KG1 (cell line): ENCODE results near the gene TNNI3.
A peak's percentile ranks its signal among the peaks of the same experiment; 100 is the strongest.
"Not testable (repeated sequence)": the region's sequence is repeated elsewhere in the genome, so short reads cannot be mapped to it uniquely, and the experiment has no call there.

Experiments
- DNase-seq: peaks from one replicate; lab custom pipeline; 2025; lab: John Stamatoyannopoulos, UW

The TNNI3 gene

DNA sequence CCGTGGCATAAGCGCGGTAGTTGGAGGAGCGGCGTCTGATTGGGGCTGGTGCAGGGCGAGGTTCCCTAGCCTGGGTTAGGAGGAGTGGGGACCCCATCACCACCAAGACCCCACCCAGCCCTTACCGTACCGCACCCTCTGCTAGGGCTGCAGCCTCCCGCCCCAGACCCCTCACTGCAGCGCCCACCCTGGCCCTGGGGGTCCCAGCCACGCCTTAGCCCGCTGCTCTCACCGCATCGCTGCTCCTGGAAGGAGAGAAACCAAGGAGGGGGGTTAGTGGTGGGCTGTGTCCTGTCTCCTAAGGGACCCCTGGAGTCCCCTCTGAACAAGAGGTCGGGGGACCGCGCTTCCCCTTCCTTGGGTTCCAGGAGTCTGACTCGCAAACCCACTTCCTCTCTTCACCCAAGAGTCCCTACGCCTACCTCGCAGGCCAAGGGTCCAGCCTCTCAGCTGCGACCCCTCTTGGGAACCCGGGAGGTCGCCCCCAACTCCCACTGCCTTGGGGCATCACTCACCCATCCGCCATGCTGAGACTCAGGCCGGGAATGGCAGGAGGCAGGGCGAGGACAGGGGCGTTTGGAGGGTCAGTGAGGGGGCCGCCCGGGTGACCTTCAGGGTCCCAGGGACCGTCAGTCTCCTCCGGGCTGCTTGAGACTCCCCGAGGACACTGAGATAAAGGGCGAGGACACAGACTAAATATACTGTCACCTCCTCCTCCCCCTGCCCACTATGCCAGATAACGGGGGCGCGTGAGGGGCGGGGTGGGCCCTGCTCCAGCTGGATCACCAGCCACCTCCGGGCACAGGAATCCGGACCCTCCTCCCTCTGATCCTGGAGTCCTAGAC, at the start of gene TNNI3:
TSS of gene TNNI3 (minus strand) at position 669 of the 845 bp plus-strand sequence. CDS start at position 526, 143 bp downstream.
- DNase-seq: no peak

DNA sequence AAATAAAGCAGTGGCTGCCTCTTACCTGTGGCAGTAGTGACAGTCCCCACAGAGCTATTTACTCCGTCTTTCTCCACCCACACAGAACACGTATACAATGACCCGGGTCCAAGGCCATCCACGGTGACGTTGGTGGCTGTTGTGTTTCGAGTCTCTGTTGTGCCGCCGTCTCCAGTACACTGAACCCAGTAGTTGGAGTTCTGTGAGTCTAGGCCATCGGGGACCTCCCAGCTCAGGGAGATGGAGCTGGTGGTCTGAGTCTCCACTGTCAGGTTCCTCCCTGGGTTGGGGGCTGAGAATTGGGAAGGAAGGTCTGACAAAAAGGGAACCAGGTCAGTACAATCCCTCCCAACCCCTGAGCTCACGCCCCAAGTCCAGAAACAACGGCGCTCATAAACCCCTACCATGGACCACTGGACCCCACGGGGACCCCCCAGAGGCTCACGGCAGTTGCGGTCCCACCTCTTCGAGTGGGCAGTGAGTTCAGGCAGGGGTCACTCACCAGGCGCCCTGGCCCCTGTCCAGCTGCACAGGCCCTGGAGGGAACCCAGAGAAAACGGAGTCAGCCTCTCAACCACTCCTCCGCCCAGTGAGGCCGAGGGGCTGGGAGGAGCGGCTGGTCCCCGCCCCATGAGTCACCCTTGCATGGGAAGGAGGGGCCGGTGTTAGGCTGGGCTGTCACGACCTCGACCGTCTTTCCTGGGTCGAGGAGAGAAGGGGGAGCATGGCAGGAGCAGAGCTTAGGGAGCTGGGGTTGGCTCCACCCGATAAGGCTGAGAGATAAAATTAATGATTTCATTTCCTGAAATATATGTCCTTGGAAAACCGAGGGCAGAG, 49.4 kb upstream of the TNNI3 start:
- DNase-seq: no peak

DNA sequence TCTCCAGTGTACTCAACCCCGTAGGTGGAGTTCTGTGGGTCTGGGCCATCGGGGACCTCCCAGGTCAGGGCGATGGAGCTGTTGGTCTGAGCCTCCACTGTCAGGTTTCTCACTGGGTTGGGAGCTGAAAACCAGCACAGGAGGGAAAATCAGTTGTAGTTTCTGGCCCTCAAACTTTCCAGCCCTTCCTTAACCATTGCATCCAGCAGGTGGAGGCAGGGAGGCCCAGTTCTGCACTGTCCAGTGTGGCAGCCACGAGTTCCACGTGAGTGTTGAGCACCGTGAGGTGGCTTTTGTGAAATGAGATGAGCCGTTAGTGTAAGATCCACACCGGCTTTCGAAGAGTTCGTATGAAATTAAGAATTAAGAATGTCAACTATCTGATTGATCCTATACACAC, 44.7 kb upstream of the TNNI3 start:
- not testable (repeated sequence) for DNase-seq

DNA sequence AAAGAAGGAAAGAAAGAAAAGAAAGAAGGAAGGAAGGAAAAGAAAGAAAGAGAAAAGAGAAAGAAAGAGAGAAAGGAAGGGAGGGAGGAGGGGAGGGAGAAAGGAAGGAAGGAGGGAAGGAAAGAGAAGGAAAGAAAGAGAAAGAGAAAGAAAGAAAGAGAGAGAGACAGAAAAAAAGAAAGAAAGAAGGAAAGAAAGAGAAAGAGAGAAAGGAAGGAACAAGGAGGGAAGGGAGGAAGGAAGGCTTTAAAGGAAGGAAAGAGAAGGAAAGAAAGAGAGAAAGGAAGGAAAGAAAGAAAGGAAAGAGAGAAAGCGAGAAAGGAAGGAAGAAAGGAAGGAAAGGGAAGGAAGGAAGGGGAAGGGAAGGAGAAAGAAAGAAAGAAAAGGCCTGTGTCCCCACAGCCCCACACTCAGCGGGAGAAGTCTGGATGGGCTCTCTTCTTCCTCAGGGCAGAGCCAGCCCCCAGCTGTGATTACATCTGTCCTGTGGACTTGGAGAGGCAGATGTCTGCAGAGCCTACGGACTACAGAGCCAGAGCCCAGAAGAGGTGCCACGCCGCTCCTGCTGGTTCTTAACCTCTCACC, 42.2 kb upstream of the TNNI3 start:
- no peak for DNase-seq

DNA sequence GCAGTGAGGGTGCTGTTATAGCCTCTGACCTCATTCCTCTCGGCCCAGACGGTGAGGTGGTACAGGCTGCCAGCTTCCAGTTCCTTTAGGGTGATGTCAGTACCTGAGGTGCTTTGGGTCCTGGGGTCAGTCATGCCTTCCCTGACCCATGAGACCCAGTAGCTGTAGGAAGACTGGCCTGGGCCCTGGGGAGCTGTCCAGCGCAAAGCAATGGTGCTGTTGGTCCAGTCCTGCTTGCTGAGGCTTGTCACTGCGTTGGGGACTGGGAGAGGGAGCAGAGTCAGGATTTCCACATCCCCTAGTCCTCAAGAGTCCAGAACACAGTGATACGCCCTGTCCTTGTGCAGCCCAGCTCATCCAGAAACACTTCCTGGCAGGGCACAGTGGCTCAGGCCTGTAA, 41.1 kb upstream of the TNNI3 start:
- DNase-seq: no peak

DNA sequence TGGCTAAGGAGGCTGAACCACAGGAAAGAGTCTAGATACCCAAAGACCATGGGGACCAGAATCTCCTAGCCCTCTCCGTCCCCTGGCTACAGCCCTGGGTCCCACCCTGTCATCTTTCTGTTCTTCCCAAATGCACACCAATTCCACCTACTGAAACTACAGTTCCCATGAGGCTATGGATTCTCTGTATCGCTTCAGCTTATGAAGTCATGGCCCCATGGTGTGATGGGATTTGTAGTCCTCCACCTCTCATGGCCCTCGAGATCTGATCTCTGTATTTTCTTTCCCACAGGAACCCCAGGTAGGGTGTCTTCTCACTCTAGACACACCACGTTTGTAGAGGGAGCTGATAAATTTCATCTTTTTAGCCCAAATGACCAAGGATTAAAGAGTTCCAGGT, 40.0 kb upstream of the TNNI3 start:
- no peak for DNase-seq

DNA sequence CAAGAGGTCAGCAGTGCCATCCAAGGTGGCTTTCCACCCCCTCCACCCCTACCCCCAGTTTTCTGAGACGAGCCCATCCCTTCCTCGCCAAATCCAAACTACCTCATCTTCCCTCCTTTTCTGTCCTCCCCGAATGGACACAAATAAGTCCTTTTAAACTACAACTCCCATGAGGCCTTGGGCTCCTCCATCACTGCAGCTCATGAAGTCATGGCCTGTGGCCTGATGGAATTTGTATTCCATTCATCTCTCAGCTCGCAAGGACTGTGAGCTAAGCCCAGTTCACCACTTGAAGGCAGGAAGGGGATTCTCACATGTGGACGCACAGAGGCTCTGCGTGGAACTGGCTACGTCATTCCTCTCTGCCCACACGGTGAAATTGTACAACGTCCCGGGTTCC, 39.3 kb upstream of the TNNI3 start:
- DNase-seq: no peak

DNA sequence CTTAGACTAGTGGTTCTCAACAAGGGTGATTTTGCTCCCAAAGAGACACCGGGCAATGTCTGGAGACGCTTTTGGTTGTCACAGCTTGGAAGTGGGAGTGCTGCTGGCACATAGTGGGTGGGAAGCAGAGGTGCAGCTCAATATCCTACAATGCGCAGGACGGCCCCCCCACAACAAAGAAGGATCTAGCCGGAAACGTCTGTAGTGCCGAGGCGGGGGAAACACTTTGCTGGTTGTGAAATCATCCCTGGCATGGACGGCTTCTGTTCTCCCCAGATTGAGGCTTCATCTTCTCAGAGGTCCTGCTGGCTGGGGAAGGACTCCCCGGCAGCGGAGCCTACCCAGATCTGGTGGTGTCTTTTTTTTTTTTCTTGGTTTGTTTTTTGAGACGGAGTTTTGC, 35.9 kb upstream of the TNNI3 start:
- DNase-seq: no peak

DNA sequence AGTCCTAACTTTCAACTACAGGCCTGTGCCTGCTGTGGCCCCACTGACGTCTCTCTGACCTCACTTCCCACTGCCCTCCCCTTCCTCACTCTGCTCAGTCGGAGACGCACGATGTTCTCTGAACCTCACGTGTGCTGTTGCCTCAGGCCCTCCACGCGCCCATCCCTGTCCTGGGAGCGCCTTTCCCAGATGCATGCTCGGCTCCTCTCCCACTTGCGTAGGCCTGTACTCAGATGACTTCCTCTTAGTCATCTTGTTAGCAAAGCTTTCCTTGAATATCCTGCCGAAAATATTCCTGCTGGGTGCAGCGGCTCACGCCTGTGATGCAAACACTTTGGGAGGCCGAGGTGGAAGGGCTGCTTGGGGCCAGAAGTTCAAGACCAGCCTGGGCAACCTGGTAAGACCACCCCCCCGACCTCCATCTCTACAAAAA, 31.9 kb upstream of the TNNI3 start:
- no peak for DNase-seq

DNA sequence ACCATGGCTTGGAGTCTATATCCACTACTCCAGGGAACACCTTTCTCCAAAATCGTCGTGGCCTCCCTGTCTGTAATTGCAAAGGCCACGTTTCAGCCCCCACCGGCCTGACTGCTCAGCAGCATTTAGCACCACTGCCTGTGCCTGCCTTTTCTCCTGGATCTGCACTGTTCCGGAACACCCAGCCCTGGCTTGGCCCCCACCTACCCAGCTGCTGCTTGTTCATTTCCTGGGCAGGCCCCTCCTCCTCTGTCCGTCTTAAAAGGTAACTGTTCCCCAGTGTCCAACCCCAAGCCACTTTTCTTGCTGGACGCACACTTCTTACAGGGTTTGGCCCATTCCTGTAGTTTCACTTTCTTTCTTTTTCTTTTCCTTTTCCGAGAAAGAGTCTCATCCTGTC, 31.1 kb upstream of the TNNI3 start:
- no peak for DNase-seq

DNA sequence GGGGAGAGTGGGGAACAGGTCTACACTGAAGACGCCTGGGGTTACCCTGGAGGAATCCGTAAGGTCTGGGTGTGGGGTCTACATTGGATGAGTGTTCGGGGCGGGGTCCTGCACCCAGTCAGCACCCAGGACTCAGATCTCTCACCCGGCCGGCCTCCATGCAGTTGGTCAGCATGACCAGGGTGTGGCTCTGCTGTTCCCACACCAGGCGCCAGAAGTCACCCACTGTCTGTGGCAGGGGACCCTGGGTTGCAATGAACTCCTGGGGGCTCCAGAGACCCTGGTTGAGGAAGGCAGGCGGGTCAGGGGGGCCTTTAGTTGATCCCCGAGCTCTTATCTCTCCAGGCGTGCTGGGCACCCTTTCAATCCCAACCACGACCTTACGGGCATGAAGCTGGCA, 28.5 kb upstream of the TNNI3 start:
- DNase-seq: no peak

DNA sequence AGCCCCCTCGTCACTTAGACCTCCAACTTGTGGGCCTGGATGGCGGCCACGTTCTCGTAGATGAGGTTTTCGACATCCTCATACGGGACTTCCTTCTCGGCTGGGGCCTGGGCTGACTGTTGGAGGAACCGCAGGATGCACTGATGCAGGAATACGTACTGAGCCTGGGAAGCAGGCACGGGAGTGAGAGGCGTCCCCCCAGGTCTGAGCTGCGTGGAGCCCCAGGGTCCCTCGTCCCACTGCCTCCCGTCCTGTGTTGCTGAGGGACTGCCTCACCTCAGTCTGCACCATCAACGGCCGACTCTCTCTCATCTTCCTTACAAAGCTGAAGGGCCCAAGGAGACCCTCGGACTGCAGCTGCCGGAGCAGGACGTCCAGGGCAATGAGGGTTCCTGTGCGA, 24.2 kb upstream of the TNNI3 start:
- no peak for DNase-seq

DNA sequence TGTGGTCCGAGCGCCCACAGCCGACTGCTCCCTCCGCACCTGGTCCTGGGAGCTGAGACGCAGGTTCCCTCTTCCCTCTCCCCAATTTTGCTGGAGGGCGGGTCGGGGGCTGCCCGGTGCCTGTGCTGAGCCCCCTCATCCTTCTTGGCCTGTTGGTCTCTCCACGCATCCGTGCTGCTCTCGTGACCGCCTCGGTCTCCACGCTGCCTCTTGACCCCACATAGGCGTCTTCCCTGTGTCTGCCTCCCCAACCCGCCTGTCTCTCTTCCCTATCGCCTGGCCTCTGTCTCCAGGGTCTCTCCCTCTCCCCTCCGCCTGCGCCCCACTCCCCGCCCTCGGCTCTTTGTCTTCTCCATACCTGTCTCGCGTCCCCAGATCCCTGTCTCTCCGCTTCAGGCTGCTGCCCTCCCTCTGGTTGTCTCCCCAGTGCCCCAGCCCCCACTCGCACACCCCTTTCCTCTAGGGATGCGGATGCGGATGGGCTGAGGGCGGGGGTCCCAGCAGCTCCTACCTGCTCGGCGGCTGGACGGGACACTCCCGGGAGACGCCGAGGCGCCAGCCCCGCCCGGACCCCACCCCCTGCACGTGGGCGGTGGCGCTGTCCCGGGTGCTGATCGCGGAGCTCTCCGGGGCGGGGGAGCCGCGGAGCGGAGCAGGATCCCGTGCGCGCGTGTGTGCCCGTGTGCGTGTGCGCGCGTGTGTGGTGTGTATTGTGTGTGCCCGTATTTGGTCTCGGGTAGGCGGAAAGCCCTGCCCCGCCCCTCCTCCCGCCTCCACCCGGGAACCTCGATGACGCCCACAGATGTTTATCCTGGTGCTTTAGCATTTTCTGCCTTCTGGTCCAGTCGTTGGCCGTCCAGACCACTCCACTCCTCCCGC, 22.3 kb upstream of the TNNI3 start, which contains the start of gene SYT5:
TSS of gene SYT5 (minus strand) at position 684 of the 879 bp plus-strand sequence. CDS start 1,248 bp downstream, outside the sequence.
- DNase-seq: no peak

DNA sequence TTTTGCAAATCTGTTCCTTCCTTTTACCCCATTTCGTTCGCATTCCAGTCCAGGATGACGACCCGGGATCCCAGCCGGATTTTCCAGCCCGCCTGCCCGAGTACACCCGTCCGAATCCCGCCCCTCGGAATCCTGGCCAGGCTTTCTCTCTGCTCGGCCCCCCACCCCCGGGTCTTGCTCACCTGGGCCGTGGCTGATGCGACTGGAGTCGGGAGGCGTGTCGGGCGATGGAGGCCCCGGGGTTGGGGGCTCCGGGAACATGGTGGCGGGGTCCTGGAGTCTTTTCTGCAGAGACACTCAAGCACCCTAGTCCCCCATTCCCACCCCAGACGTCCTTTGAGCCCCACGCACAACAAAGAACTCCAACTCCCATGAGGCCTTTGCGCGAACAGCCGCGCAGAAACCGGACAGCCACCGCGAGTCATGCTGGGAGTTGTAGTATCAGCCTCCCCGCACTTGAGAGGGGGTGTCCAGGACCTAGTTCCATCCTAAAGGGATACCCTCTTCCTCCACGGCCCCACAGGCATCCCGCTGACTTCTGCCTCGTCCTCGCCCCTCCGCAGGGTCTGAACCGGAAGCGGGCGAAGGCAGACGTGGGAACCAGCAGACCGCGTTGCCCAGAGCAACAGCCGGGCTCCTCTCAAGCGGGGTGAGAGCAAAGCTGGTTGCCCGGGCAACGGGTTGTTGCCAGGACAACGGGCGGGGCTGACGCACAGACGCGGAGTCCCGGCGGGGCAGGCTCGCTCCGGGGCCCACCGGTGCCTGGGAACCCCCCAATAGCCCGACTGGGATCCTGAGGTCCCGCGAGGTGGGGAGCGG, 21.5 kb upstream of the TNNI3 start:
- peak; percentile 67 for DNase-seq

DNA sequence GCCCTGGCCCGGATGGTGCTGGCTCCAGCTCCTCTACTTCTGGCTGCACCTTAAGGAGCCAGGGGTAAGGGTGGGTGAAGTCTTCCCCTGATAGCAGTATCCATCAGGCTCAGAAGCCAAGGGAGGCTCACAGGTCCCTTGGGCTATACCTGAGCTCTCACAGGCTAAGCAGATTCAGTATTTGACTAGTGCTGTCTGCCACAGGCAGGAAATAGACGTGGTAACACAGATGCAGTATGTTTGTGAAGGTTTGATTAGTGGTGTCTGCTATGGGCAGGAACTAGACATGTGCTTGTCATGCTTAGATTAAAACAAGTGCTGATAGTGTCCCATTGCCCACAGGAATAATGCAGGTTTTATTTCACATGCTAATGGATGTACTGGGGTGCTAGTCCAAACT, 18.5 kb upstream of the TNNI3 start:
- no peak for DNase-seq

DNA sequence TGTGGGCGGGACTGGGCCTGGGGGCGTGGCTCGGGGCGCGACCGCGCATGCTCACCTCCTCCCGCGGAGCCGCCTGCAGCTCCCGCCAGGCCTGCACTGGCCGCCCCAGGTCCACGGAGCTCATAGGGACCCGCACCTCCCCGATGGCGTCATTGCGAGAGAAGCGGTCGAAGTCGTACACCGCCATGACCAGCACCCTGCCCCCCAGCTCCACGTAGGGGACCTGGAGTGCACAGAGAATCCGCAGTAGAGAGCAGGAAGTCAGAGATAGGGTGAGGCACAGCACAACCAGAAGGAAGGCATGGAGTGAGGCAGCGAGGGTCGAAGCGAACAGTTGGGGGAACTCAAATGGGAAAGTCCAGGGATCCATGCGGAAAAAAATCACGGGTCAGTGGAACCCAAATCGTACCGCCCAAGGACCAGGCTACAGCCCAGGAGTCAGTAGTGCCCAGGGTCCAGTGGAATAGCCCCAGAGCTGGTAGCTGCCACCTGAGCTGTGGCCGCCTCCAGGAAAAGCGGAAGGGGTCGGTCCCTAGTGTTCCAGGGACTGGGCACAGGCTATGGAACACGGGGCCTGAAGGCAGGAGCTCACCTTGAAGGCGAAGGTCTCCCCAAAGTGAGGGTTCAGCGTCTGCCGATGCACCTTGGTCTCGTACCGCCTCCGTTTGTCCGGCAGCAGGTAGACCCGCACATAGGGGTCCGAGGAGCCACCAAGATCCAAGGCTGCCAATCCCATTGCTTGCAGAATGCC, 17.8 kb upstream of the TNNI3 start:
- DNase-seq: no peak

DNA sequence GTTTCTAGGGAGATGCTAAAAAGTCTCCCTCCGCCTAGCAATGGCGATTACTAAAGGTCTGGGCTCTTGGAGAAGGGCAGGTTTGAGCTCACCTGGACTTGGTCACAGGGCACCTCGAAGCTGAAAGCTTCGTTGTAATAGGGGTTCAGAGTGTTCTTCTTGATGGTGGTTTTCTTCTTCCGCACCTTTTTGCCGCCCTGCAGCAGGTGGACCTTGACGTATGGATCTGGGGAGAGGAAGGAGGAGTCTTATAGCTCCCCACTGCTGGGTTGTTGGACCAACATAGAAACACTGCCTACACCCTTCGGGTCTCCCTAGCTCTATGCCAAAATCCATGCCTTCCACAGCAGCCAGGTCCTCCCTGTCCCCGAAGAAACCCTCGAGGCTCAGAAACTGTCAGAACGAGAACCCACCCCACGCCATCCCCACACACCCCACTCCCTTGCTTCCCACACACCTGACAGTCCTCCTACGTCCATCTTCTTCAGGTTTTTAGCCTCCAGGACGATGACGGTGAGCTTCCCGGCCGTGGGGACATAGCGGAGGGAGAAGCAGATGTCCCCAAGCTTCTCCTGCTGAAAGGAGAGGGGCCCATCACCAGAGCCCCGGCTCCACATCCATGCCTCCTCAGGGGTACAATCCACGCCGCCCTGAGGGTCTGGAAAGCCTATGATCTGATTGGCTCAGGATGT, 17.0 kb upstream of the TNNI3 start:
- DNase-seq: no peak

DNA sequence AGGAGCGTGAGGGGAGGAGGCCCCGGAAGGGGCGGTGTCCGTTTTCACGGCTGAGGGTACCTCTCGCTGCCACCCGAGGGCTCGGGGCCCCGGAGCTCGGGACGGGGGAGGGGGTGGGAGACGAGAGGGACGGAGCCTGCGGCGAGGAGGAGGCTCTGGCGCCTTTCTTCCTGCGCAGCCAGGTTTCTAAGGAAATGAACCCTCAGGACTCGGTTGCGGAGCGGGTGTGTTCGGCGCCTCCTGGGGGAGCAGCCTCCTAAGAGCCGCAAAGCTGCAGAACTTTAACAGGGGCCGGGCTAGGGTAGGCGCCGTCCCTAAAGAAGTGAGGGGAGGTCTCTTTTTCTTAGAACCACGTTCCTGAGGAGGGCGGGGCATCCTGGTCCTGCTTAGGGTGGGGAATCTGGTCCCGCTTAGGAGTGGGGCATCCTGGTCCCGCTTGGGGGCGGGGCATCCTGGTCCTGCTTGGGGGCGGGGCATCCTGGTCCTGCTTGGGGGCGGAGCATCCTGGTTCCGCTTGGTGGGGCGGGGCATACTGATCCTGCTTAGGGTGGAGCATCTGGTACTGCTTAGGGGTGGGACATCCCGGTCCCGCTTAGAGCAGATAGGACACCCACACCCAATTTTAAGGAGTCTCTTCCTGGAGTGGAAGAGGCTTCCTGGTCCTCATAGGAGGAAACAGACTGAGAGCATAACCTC, 16.3 kb upstream of the TNNI3 start:
- DNase-seq: no peak

DNA sequence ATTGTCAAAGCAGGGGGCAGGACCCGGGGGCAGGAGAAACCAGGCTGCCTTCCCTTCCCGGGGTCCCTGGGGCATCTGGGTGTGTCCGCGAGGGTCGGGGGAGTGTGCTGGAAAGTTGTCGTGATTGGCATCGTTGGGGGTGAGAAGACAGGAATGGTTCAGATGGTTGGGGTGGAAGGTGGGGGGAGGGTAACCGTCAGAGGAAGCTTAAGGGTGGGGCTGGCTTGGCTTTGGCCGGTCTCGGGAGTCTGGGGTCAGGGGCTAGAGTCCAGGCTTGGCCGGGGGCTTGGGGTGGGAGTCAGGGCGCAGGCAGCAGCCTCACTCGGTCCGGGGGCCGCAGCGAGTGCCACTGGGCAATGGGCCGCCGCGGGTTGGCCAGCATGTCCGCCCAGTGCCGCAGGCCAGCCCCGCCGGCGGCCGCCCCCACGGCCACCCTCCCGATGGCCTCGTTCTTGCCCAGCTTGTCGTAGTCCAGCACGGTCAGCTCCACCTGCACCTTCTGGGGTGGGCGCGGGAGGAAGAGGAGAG, 15.7 kb upstream of the TNNI3 start:
- no peak for DNase-seq
